BJ (cell line): Measurements from ENCODE around the gene CYGB. TPM values are rescaled to one million over a fixed set of nuclear protein-coding genes. Genes with fewer than 3 reads are reported as not detected.

Experiments
- CTCF ChIA-PET: fragments of 350-600 bp; formaldehyde crosslinking; extraction: SDS; loops from one replicate; lab custom pipeline; 2021; ENCODE audit warnings: antibody characterized with exemption, inconsistent platforms; lab: Yijun Ruan, JAX
- POLR2A ChIA-PET: fragments of 300-600 bp; sonication (Branson Sonifier 250); formaldehyde crosslinking; extraction: SDS; loops from one replicate; lab custom pipeline; 2021; ENCODE audit warnings: antibody characterized with exemption; lab: Charles Lee
- DNase-seq: peaks from one replicate; pipeline ENCODE4 v3.0.0-alpha.2; 2011; ENCODE audit warnings: low read depth
- H3K27me3 ChIP-seq: 2 replicates; pipeline ENCODE4 v1.6.0; 2011; ENCODE audit warnings: low read length; ENCODE audit not compliant: control insufficient read depth, insufficient read depth
- H3K36me3 ChIP-seq: 2 replicates; pipeline ENCODE4 v1.5.1; 2011; ENCODE audit warnings: low read length; ENCODE audit not compliant: control insufficient read depth, insufficient read depth
- H3K4me3 ChIP-seq: 2 replicates; pipeline ENCODE4 v1.5.1; 2011; ENCODE audit warnings: low read depth, mild to moderate bottlenecking, control low read depth, low read length
- polyA plus RNA-seq: library from polyadenylated mRNA; depleted of rRNA; stranded (reverse); fragments of >200 nt; gene quantifications from 2 replicates; pipeline ENCODE4 v1.2.3, GENCODE V29; 2011
- TF ChIP-seq, protein P1 (sequence below): IDR thresholded peaks from 2 replicates; pipeline ENCODE4 v1.5.1; 2011; ENCODE audit warnings: low read depth, mild to moderate bottlenecking, control low read depth, inconsistent platforms, low read length, moderate library complexity; ENCODE audit not compliant: insufficient read depth

CYGB gene
- polyA plus RNA-seq, 1 experiment, result 1.4 TPM

DNA sequence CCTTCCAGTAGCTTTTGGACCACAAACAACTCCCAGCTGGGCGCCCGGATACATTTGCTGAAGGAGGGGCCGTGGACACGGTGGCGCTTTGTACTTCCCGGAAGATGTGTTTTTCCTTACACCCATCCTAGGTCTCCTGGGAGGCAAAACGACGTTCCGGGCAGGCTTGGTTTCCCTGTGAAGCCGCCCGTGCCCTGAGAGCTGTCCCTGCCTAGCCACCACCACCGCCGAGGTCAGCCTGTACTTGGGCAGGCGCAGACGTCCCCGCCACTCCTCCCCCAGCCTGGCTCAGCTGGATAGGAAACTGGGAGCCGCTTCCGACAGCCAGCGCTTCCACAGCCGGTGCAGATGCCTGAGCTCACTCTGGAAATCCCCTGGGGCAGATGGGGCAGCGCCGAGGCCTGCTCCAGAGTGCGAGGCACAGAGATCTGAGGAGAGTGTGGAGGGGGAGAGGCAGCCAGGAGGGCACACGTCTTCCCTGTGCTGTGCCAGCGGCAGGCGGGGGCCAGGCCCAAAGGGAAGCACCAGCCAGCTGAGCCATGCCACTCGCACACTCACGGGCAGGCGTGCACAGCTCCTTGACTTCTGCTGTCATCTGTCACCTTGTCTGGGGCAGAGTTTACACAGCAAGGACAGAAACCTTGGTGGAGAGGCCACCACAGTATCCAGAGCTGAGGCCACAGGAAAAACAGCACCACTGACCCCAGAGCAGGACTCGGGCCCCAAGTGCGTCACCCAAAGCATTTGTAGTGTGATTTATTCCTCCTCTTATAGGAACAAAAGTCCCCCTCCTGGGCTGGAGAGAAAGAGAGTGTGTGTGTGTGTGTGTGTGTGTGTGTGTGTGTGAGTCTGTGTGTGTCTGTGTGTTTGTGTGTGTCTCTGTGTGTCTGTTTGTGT is 39.3 kb downstream of the CYGB start:
- TF ChIP-seq, protein P1, sequence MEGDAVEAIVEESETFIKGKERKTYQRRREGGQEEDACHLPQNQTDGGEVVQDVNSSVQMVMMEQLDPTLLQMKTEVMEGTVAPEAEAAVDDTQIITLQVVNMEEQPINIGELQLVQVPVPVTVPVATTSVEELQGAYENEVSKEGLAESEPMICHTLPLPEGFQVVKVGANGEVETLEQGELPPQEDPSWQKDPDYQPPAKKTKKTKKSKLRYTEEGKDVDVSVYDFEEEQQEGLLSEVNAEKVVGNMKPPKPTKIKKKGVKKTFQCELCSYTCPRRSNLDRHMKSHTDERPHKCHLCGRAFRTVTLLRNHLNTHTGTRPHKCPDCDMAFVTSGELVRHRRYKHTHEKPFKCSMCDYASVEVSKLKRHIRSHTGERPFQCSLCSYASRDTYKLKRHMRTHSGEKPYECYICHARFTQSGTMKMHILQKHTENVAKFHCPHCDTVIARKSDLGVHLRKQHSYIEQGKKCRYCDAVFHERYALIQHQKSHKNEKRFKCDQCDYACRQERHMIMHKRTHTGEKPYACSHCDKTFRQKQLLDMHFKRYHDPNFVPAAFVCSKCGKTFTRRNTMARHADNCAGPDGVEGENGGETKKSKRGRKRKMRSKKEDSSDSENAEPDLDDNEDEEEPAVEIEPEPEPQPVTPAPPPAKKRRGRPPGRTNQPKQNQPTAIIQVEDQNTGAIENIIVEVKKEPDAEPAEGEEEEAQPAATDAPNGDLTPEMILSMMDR, result no peak
- POLR2A ChIA-PET, result no interaction called here
- Histone ChIP-seq H3K36me3 (no peaks in the 10 kb centered on the region), H3K27me3 (no peaks in the 10 kb centered on the region), H3K4me3 (peak overlapping the region; percentile 13; the same call in 1 of the 2 replicates)
- DNase-seq, result no peak
- CTCF ChIA-PET, result interaction anchor here (1.1 to 19.7 kb wide), 6 partner anchors 8 to 113 kb away, joined by 3 to 442 read pairs (median 4); partner anchors contain the start of genes AANAT, SPHK1 and UBE2O

DNA sequence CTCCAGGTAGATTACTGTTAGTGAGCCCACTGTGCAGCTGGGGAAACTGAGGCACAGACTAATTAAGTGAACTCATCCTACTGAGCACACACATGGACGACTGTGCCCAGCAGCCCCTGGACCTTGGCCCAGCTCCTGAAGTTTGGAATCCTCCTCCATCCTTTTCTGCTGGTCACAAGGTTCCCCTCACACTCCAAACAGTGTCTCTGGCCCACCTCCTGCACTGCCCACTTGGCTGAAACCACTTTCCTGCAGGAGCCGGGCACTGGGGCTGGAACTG is 39.9 kb downstream of the CYGB start:
- no peaks in the 10 kb centered on the region for H3K27me3 ChIP-seq
- peak overlapping the region; percentile 13; the same call in 1 of the 2 replicates for H3K4me3 ChIP-seq
- no peaks in the 10 kb centered on the region for H3K36me3 ChIP-seq
- no peak for DNase-seq
- CTCF ChIA-PET, result interaction anchor here (1.1 to 19.7 kb wide), 5 partner anchors 10 to 113 kb away, joined by 3 to 442 read pairs (median 4); partner anchors contain the start of genes AANAT, SPHK1 and UBE2O
- POLR2A ChIA-PET, result no interaction called here
- TF ChIP-seq, protein P1, result no peak

DNA sequence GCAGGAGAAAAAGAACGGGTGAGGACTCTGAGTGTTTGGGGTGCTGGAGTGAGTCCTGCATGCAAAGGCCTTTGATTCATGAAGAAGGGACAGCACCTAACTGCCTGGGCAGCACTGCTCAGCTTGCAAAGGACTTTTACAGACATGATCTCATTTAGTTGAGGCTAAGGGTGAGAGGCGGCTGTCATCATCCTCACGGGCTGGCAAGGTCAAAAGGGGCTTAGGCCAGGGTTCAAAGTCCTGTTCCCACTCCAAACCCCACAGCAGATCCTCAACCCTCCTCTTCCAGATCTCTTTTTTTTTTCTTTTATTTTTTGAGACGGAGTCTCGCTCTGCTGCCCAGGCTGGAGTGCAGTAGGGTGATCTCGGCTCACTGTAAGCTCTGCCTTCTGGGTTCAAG is 41.0 kb downstream of the CYGB start:
- ChIA-PET CTCF (interaction anchor here (1.3 to 19.7 kb wide), 3 partner anchors 11 to 36 kb away, joined by 4 to 442 read pairs (median 9); partner anchors contain the start of genes AANAT and UBE2O), POLR2A (no interaction called here)
- DNase-seq, result no peak
- no peaks in the 10 kb centered on the region for H3K27me3 ChIP-seq
- H3K4me3 ChIP-seq, result no peak overlapping the region
- H3K36me3 ChIP-seq, result no peaks in the 10 kb centered on the region
- TF ChIP-seq, protein P1, result no peak

DNA sequence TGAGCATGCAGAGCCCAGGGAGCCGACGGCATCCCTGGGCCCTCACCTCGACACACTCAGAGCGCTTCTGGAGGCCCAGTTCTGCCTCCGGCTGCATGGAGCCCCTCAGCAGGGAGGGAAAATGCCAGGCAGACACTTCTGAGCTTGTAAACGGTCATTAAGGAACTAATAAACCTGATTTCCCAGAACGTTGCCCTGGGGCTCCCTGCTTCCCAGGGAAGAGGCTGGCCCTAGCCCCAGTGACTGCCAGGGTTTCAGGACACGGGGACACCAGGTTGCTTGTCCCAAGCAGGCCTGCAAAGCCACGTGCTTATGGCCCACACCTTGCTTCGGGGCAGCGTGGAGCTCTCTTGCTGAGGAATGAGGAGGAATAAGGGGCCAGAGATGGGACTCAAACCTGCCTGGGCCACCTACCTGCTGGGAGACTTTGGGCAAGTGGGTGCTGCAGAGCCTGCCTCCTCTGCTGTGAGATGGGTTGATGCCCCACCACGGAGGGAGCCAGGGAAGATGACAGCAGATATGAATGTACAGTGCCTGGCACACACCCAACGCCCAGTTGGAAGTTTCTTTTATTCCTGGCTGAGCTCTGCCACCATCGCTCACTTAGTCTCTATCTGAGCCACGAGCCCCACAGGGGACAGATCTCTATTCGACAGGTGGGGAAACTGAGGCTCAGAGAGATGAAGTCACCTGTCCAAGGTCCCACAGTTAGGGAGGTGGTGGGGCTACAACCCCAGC is 41.7 kb downstream of the CYGB start:
- Histone ChIP-seq H3K4me3 (no peak overlapping the region), H3K27me3 (no peaks in the 10 kb centered on the region), H3K36me3 (no peaks in the 10 kb centered on the region)
- no peak for DNase-seq
- TF ChIP-seq, protein P1, result no peak
- POLR2A ChIA-PET, result interaction anchor here (0.6 kb wide), 1 partner anchor 141 kb away, joined by 23 read pairs; no protein-coding TSS in a partner anchor
- CTCF ChIA-PET, result interaction anchor here (1.3 to 2.3 kb wide), 2 partner anchors 12 to 16 kb away, joined by 4 to 9 read pairs; no protein-coding TSS in a partner anchor
